Thoracic aorta (tissue), 2 donors: ENCODE data around the gene NOLC1. TPM values are rescaled to one million over a fixed set of nuclear protein-coding genes. Genes with fewer than 3 reads are reported as not detected.
"Not testable (repeated sequence)": the region's sequence is repeated elsewhere in the genome, so short reads cannot be mapped to it uniquely, and the experiment has no call there.

Experiments
- ATAC-seq: fragments of 150-250 bp; one replicate; pipeline ENCODE4 v1.8.0; 2017; ENCODE audit warnings: low read depth; ENCODE audit not compliant: insufficient number of reproducible peaks, low FRiP score
- DNase-seq: peaks from one replicate; pipeline ENCODE4 v3.0.0-alpha.2; 2020; ENCODE audit warnings: low spot score
- H3K27ac ChIP-seq, 2 donors: fragments of 200-600 bp; sonication (generic); 1 replicate in 1 of 2; 2 replicates in 1 of 2; pipeline ENCODE4 v1.5.1; 2016; ENCODE audit warnings: mild to moderate bottlenecking in 2 of 2, moderate library complexity in 2 of 2
- H3K27me3 ChIP-seq: fragments of 200-600 bp; sonication (generic); replicated peaks from 2 replicates; pipeline ENCODE4 v1.6.0; 2016; ENCODE audit warnings: mild to moderate bottlenecking; ENCODE audit not compliant: insufficient read depth
- H3K36me3 ChIP-seq: fragments of 200-600 bp; sonication (generic); one replicate; pipeline ENCODE4 v1.5.1; 2016
- H3K4me1 ChIP-seq, 2 donors: fragments of 200-600 bp; sonication (generic); 1 replicate in 1 of 2; 2 replicates in 1 of 2; pipeline versions ENCODE4 v1.5.1 to v1.6.0; 2016; ENCODE audit warnings: low read depth in 2 of 2, mild to moderate bottlenecking in 1 of 2; ENCODE audit not compliant: control insufficient read depth in 1 of 2
- H3K4me3 ChIP-seq: fragments of 200-600 bp; sonication (generic); 2 replicates; pipeline ENCODE4 v1.5.1; 2016; ENCODE audit warnings: mild to moderate bottlenecking
- H3K9me3 ChIP-seq: fragments of 200-600 bp; sonication (generic); 2 replicates; pipeline ENCODE4 v1.5.1; 2016
- CTCF ChIP-seq: fragments of 200-600 bp; sonication (generic); IDR thresholded peaks from one replicate; pipeline ENCODE4 v1.5.1; 2019; ENCODE audit warnings: antibody characterized with exemption
- total RNA-seq, 2 donors: library from RNA; depleted of rRNA; stranded (reverse); fragments of >200 nt; gene quantifications; one replicate each; pipeline versions ENCODE4 v1.1.0 to v1.2.3, GENCODE V29; 2016

The NOLC1 gene
- total RNA-seq, 2 donors from 2014 or later: 34.1 to 104 TPM

GRCh38 chr10:102185811-102186527 lies 33.8 kb downstream of the NOLC1 start:
- no peaks in the 10 kb centered on the region for H3K9me3 ChIP-seq
- H3K27ac ChIP-seq: no peak overlapping the region
- TF ChIP-seq CTCF: no peak
- H3K4me3 ChIP-seq: no peak overlapping the region
- H3K27me3 ChIP-seq: no peaks in the 10 kb centered on the region
- no peaks in the 10 kb centered on the region for H3K36me3 ChIP-seq
- no peak for ATAC-seq
- H3K4me1 ChIP-seq: no peaks in the 10 kb centered on the region
- no peak for DNase-seq

GRCh38 chr10:102188298-102188940 lies 36.2 kb downstream of the NOLC1 start:
- ATAC-seq (no peak), DNase-seq (no peak)
- Histone ChIP-seq H3K4me1 (no peaks in the 10 kb centered on the region), H3K4me3 (no peak overlapping the region), H3K9me3 (no peaks in the 10 kb centered on the region), H3K36me3 (no peaks in the 10 kb centered on the region), H3K27me3 (no peaks in the 10 kb centered on the region), H3K27ac (no peak overlapping the region)
- TF ChIP-seq CTCF: no peak

- not testable (repeated sequence) for DNase-seq, H3K4me1 ChIP-seq, H3K27ac ChIP-seq, H3K4me3 ChIP-seq, H3K36me3 ChIP-seq, H3K27me3 ChIP-seq, H3K9me3 ChIP-seq, ATAC-seq
These were observed 37.0 kb downstream of the NOLC1 start for GRCh38 chr10:102188941-102189898.

- no peaks in the 10 kb centered on the region for H3K4me1 ChIP-seq
- no peaks in the 10 kb centered on the region for H3K36me3 ChIP-seq
- no peaks in the 10 kb centered on the region for H3K27me3 ChIP-seq
- H3K9me3 ChIP-seq: no peaks in the 10 kb centered on the region
- TF ChIP-seq CTCF: no peak
- ATAC-seq: no peak
- DNase-seq: no peak
- H3K4me3 ChIP-seq: no peak overlapping the region
- H3K27ac ChIP-seq: no peak overlapping the region
These were observed 39.8 kb downstream of the NOLC1 start for GRCh38 chr10:102191956-102192355.

- Histone ChIP-seq H3K27ac (no peak overlapping the region), H3K36me3 (no peaks in the 10 kb centered on the region), H3K4me1 (no peaks in the 10 kb centered on the region), H3K4me3 (no peak overlapping the region), H3K27me3 (no peaks in the 10 kb centered on the region), H3K9me3 (no peaks in the 10 kb centered on the region)
- no peak for TF ChIP-seq CTCF
- DNase-seq (no peak), ATAC-seq (no peak)
These were observed 43.2 kb downstream of the NOLC1 start for GRCh38 chr10:102195296-102195870.
